Nucleus accumbens (tissue), 56 donors: Measurements from ENCODE around the gene IL18RAP.

ENCODE experiments used
- DNase-seq, 56 donors: peaks; one replicate each; lab custom pipeline; 2025; lab: John Stamatoyannopoulos, UW

IL18RAP gene

DNA sequence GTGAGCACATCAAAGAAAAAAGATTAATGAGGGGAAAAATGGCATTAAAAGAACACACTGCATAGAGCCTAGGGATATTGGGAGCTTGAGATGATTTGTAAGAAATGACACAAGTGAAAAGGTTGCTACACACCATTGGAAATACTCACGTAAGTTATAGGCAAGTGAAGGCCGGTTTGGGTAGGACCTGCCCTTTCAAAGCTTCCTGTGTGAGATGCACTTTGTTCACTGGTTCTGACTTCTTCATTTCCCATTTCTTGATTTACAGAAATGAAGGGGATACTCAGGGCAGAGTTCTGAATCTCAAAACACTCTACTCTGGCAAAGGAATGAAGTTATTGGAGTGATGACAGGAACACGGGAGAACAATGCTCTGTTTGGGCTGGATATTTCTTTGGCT lies at the start of gene IL18RAP:
Gene IL18RAP, plus strand, starts transcription at position 251 of the 400 bp plus-strand sequence. Its CDS starts 118 bp downstream, at position 369.
- no peak for DNase-seq

- no peak for DNase-seq
These were observed 46.8 kb upstream of the IL18RAP start for GRCh38 chr2:102376052-102376591.

GRCh38 chr2:102383722-102384121 lies 39.2 kb upstream of the IL18RAP start:
- DNase-seq = no peak

- no peak for DNase-seq
These were observed 37.4 kb upstream of the IL18RAP start for GRCh38 chr2:102385522-102385921.

GRCh38 chr2:102386004-102386403 lies 37.0 kb upstream of the IL18RAP start:
- DNase-seq = no peak

- DNase-seq = no peak
These were observed 36.0 kb upstream of the IL18RAP start for GRCh38 chr2:102386867-102387541.

- DNase-seq = no peak
These were observed 35.0 kb upstream of the IL18RAP start for GRCh38 chr2:102387763-102388546.

DNA sequence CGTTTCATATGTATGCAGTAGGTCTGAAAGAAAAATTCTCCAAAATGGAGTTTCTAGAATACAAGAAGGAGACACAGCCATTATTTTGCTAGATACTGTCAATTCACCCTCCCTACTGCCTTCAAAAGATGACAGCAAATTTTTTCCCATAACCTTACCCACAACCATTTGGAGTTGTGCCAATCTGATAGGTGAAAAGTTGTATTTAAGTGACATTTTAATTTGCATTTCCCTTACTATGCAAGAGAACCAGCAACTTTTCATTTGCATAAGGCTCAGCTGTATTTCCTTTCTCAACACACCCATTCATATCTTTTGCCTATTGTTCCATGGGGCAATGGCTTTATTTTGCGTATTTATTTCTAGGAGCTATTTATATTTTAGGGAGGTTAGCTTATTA lies 31.4 kb upstream of the IL18RAP start:
- DNase-seq = no peak

DNA sequence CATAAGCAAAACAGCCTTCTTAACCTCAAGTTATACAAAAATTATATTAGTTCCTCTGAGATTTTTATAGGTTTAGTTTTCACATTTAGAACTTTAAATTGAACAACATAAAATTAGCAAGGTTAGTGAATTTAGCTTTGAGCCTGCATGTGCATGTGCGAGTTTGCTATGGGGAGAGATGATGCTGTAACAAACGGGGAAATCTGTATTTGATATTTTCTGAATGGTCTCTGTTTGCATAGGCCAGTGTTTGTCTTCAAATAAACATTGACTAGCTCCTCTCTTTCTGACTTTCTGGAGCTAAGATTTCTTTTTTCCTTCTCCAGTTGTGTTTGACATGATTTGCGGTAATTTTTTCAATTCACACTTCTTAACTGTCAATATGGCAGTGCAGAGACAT lies 30.9 kb upstream of the IL18RAP start:
- no peak for DNase-seq

GRCh38 chr2:102392942-102393341 lies 30.0 kb upstream of the IL18RAP start:
- no peak for DNase-seq

DNA sequence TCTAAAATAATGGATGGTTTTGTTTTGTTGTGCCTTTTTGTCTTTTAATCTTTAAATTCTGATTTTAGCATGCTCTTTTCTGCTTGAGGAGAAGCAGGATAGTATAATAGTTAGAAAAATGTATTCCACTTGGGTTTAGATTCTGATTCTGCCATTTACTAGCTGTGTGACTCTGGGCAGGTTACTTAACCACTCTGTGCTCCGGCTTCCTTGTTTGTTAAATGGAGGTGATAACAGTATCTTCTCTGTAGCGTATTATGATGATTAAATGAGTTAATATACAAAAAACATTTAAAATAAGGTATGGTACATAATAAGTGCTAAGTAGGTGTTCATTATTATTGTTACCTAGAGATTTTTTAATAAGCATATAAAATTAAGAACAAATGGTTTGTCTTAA lies 26.9 kb upstream of the IL18RAP start:
- no peak for DNase-seq

GRCh38 chr2:102397209-102397608 lies 25.8 kb upstream of the IL18RAP start:
- DNase-seq = no peak

DNA sequence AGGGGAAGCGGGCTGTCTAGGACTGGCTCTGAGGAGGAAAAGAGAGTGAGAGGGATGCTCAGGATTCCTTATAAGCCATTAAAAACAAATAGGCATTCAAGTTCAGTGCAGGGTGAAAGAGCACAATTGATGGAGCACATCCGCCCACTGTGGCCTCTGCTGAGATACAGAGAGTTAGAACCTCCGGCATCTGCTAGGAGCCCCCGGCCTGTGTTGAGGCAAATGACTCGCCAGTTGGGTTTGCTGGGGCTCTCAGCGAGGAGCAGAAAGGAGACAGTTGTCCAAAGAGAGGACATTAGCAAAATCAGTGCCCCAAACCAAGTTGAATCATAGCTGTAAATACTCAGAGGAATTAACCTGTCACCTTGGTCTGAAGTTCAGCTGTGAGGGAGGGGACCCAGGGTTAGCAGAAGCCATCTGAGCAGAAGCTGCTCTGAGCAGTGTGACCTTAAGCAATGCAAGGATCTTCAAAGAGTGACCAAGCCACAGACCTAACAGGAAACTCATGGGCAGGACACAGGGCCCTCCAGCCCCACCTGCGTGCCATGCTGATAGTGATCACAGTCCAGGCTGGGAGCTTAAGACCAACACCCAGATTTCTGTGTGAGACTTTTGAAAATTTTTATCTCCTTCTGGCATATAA lies 23.3 kb upstream of the IL18RAP start:
- DNase-seq = no peak

DNA sequence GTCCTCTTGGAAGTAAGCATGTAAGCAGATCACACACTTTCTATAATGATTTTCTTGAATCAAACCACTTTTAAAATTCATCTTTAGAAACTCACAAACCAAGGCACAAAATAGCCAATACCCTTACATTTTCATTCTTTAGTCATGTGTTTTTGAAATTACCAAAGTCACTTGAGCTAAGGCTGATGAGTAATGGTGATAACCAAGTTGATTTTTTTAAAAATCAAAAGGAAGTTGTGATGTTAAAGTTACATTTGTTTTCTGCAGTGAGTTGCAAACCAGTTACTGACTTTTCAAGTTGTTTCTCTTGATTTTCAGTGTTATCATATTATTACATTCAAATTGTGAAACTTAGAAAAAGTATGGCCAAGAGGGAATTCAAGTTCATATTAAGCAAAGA lies 21.5 kb upstream of the IL18RAP start:
- DNase-seq = no peak

- DNase-seq = no peak
These were observed 21.1 kb upstream of the IL18RAP start for GRCh38 chr2:102401865-102402264.

- DNase-seq = no peak
These were observed 12.0 kb upstream of the IL18RAP start for GRCh38 chr2:102410952-102411351.

DNA sequence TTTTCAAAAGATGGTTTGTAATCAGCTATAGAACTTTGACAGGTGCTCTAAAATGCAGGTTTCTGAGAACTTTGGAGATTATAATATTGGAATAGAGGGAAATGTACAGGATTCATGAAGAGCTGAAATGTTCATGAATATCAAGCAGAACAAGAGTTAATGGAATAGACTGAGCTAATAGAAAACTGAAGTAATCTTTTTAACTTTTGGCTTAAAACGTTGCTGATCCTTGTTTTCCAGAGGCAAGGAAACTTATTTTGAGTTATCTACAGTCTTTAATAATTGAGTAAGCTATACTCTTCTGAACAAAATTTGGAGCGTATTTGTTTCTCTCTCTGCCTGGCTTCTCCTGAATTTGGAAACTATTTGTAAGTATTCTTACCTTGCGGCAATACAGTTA lies 10.8 kb upstream of the IL18RAP start:
- no peak for DNase-seq

GRCh38 chr2:102417946-102418345 lies 5.0 kb upstream of the IL18RAP start:
- no peak for DNase-seq

DNA sequence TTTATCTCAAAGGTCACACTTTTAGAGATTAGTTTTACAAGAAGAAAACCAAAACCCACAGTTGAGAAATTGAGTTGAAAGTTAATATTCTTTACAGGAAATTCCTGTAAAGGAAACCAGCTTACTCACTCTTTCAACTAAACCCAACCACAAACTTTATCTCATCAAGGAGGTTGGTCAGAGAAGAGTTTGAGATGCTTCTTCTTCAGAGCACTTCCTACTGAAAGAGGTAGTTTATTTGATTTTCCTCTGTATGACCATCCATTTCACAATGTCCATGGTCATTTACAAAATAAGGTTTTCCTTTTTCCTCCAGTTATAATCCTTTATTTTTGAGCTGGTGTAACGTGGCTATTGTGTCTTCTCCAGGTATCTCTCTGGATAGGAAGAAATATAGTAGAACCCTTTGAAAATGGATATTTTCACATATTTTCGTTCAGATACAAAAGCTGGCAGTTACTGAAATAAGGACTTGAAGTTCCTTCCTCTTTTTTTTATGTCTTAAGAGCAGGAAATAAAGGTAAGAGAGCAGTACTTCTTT lies 4.5 kb upstream of the IL18RAP start:
- DNase-seq = no peak

GRCh38 chr2:102420290-102420689 lies 2.7 kb upstream of the IL18RAP start:
- no peak for DNase-seq
